GM19438 (cell line): ENCODE results near the gene TAF15.

Experiments
- ATAC-seq: cut with Tn5 transposase; IDR thresholded peaks from one replicate; pipeline ENCODE4 v1.9.1; 2021; ENCODE audit warnings: low read depth; ENCODE audit not compliant: unreplicated experiment

Gene TAF15

GRCh38 chr17:35895636-35896587 lies 86.6 kb downstream of the TAF15 start:
- ATAC-seq, result no peak
